ENCODE results near the gene EHBP1.
"Not testable (repeated sequence)": the region's sequence is repeated elsewhere in the genome, so short reads cannot be mapped to it uniquely, and the experiment has no call there.

EHBP1 gene

GRCh38 chr2:62966991-62967390 lies 261.5 kb downstream of the EHBP1 start:
- DNase-seq = no peak

DNA sequence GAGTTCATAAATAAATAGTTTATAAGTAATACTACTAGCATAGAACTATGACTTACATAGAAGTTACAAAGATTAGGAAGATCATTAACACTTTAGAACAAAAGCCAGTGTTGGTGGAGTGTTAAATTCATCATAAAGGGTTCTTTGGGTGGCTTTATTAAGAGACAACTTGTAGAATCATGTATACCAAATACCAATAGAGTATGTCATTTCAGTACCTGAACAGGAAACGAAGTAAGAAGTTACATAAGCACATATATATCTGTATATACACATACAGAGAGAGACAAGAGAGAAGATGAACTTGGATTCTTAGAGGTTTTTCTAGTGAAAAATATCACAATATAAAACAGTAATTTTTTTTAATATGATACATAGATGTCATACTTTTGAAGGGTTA lies 262.7 kb downstream of the EHBP1 start:
- peak in 1 of 5 donors; percentile 1 for DNase-seq

GRCh38 chr2:62968668-62969067 lies 263.2 kb downstream of the EHBP1 start:
- no peak for DNase-seq

DNA sequence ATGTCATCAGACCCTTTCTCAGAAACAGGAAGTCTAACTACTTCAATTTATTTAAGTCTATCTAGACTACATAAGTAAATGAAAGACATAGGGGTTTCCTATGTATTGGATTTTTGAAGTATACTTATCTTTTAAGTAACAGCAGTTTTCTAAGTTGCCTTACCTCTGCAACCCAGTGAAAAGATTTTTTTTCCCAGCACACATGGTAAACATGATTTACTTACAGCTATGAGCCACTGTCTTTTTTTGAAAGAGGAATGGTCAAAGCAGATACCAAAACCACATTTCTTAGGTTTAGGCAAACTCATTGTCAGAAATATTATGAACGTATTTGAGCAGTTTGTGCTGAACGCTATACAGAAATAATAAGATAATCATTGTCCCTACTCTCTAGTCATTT lies 266.4 kb downstream of the EHBP1 start:
- DNase-seq = no peak

GRCh38 chr2:62972601-62973000 lies 267.1 kb downstream of the EHBP1 start:
- no peak for DNase-seq

GRCh38 chr2:62974999-62975398 lies 269.5 kb downstream of the EHBP1 start:
- DNase-seq = no peak

DNA sequence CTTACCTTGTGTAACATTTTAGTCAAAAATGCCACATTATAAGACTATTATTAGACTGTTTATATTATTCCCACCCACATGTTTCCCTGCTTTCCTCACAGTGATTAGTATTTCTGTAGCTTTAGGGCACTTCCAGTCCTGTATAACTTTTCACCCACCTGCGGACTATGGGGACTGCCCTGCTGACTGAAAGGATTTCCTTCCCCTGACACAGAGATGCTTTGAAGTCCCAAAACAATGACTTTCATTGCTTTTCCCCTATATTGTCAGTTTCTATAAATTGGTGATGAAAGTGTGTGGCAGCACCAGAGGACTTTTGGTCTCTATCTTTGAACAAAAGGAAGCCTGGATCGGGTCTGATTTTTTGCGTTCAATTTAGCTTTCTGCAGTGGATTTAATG lies 286.1 kb downstream of the EHBP1 start:
- DNase-seq = no peak

- no peak for DNase-seq
Measured at GRCh38 chr2:62992561-62992960, 287.0 kb downstream of the EHBP1 start.

GRCh38 chr2:62994206-62994605 lies 288.7 kb downstream of the EHBP1 start:
- DNase-seq = no peak

- no peak for DNase-seq
Measured at GRCh38 chr2:62996534-62997186, 291.1 kb downstream of the EHBP1 start.

- no peak for DNase-seq
Measured at GRCh38 chr2:62998949-62999348, 293.4 kb downstream of the EHBP1 start.

DNA sequence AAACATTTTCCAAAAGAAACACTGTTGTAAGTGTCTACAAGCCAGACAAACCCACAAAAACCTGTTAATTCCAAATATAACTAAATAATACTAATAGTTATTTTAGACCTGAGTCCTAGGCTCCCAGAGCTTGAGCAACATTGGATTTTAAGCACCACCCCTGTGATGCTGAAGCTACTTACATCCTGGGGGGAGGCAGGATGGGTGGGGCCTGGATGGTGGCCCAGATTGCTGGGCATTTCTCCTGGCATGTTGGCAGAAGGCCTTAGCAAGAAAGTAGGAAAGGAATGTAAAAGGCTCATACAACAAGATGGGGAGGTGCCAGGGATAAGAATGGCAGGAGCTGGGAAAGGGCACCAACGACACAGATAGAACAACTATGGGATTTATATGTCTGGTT lies 294.4 kb downstream of the EHBP1 start:
- no peak for DNase-seq

GRCh38 chr2:63000801-63001200 lies 295.3 kb downstream of the EHBP1 start:
- DNase-seq = no peak

GRCh38 chr2:63001576-63001975 lies 296.1 kb downstream of the EHBP1 start:
- DNase-seq = no peak

- no peak for DNase-seq
Measured at GRCh38 chr2:63003351-63003750, 297.8 kb downstream of the EHBP1 start.

- no peak for DNase-seq
Measured at GRCh38 chr2:63007813-63008458, 302.4 kb downstream of the EHBP1 start.

DNA sequence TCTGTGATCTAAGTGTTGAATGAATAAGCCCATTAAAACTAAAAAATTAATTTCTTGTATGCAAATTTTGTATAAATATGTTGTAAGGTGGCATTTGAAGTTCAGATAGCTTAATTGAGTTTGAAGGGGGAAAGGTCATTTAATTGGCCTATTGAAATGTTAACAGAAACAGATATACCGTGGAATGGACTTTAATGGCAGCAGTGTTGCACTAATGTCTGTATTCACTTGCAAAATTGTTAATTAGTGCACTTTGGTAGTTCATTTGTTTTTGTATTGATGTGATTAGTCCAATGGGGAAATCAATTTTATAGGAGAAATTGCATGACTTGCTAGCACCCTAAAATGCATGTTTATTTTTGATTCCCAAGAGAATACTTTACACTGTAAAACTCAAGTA lies 303.3 kb downstream of the EHBP1 start:
- DNase-seq = no peak

DNA sequence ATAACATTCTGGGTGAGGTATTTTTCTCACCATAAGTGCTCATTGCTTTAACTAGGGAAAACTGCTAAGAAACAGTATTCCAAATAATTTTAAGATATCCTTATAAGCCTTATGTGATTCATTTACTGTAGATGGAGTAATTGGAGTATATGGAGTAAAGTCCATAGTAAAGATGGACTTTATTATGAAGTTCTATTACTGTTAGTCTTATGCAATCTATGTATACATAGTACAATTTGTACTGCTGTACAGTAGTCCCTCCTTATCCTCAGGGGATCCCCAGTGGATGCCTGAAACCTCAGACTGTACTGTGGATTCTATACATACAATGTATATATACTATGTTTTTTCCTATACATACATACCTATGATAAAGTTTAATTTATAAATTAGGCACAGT lies 304.0 kb downstream of the EHBP1 start:
- DNase-seq = no peak

DNA sequence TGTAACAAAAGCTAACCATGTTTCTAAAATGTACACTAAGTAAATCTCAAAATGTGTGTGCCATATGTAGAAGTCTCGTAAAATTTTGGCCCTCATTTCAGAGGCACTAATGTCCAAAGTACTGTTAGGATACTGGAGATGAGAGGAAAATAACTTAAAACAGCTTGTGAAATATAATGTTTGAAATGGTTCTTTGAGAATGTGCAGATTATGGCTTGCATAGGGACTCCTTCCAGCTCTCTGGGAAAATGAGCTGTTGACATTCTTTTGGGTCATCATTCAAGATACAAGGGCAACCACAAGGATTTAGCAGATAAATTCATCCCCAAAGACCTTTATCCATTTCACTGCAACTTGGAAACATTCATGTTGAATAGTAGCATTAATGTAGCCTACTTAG lies 307.0 kb downstream of the EHBP1 start:
- DNase-seq = no peak

GRCh38 chr2:63013438-63013837 lies 307.9 kb downstream of the EHBP1 start:
- no peak for DNase-seq

- no peak for DNase-seq
Measured at GRCh38 chr2:63015389-63015788, 309.9 kb downstream of the EHBP1 start.

DNA sequence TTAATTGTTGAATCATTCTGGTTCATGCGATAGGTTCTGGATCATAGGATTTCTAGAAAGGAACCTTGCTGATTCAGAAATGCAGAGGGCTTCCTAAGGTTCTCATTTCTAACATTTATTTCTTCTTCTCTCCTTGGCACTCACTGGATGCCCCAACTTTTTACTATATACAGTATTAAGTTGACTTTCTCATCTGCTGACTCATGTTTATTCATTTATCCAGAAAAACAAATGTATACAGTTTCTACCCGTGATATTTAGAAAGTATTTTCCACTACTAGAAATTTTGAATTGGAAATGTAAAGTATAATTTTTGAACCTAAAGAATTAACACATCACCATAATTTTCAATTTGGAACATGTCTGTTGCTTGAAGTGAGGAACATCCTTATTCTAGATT lies 312.9 kb downstream of the EHBP1 start:
- DNase-seq = no peak

DNA sequence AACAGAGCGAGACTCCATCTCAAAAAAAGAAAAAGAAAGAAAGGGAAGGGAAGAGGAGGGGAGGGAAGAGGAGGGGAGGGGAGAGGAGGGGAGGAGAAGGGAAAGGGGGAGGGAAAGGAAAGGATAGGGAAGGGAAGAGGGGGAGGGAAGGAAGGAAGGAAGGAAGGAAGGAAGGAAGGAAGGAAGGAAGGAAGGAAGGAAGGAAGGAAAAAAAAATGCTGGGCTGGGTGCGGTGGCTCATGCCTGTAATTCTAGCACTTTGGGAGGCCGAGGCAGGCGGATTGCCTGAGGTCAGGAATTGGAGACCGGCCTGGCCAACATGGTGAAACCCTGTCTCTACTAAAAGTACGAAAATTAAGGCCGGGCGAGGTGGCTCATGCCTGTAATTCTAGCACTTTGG lies 314.2 kb downstream of the EHBP1 start:
- DNase-seq = not testable (repeated sequence)

DNA sequence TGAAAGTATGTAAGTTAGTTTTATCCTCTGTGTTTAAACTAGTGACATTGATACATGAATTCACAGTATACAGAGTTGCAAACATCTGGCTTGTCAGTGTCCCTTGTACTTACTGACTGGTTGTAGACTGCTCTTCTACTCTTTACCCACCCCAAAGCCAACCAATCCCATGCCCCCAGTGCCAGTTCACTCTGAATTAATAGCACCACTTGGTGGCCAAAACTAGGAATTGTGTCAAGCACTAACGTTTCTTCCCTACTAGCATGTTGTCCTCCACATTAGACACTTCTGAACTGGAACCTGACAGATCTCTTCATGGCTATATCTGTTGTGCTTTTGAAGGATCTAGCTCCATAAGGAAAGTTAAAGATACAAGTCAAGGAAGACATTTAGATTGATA lies 317.9 kb downstream of the EHBP1 start:
- DNase-seq = peak in 1 of 5 donors; percentile 2

GRCh38 chr2:63027220-63027619 lies 321.7 kb downstream of the EHBP1 start:
- no peak for DNase-seq
